Heart left ventricle (tissue), 16 donors: Measurements from ENCODE around the gene ZNF346. TPM values are rescaled to one million over a fixed set of nuclear protein-coding genes. Genes with fewer than 3 reads are reported as not detected.
A peak's percentile ranks its signal among the peaks of the same experiment; 100 is the strongest.

ENCODE experiments used
- ATAC-seq, 4 donors: fragments of 200-7000 bp; cut with Tn5 transposase; one replicate each; pipeline ENCODE4 v1.9.1; 2020 to 2022; ENCODE audit warnings: moderate library complexity in 4 of 4, mild to moderate bottlenecking in 3 of 4, moderate number of reproducible peaks in 1 of 4
- DNase-seq, 5 donors: peaks; one replicate each; pipeline ENCODE4 v3.0.0-alpha.2; 2020
- H3K27ac ChIP-seq, 12 donors: fragments of 200-600 bp; sonication (generic) in 4 of 12; one replicate each; pipeline versions ENCODE4 v1.5.0 to v1.8.0; 2016 to 2022; ENCODE audit warnings: mild to moderate bottlenecking in 2 of 12
- H3K27me3 ChIP-seq, 9 donors: fragments of 200-600 bp; sonication (generic) in 2 of 9; one replicate each; pipeline versions ENCODE4 v1.5.1 to v1.8.0; 2016 to 2022; ENCODE audit warnings: mild to moderate bottlenecking in 3 of 9
- H3K36me3 ChIP-seq, 9 donors: fragments of 200-600 bp; sonication (generic) in 2 of 9; one replicate each; pipeline versions ENCODE4 v1.5.0 to v1.8.0; 2018 to 2022; ENCODE audit warnings: mild to moderate bottlenecking in 2 of 9
- H3K4me1 ChIP-seq, 12 donors: fragments of 200-600 bp; sonication (generic) in 4 of 12; one replicate each; pipeline versions ENCODE4 v1.5.0 to v1.8.0; 2016 to 2022; ENCODE audit warnings: mild to moderate bottlenecking in 3 of 12
- H3K4me3 ChIP-seq, 12 donors: fragments of 200-600 bp; sonication (generic) in 4 of 12; one replicate each; pipeline versions ENCODE4 v1.5.0 to v1.8.0; 2017 to 2022; ENCODE audit warnings: mild to moderate bottlenecking in 9 of 12, moderate library complexity in 4 of 12
- H3K9me3 ChIP-seq, 12 donors: fragments of 200-600 bp; sonication (generic) in 4 of 12; one replicate each; pipeline versions ENCODE4 v1.5.0 to v1.8.0; 2016 to 2022; ENCODE audit warnings: mild to moderate bottlenecking in 1 of 12
- POLR2A ChIP-seq, 2 donors: fragments of 450-650 bp; IDR thresholded peaks; one replicate each; pipeline ENCODE4 v1.6.1; 2017; ENCODE audit warnings: antibody characterized with exemption in 2 of 2, mild to moderate bottlenecking in 2 of 2, moderate library complexity in 2 of 2
- WGBS, 4 donors: extraction: QIAGEN DNeasy Blood & Tissue Kit in 2 of 4; methylation state at CpG; one replicate each; pipeline versions ENCODE4 v1.1.5 to v1.1.7; 2013 to 2018; 5-methylcytosine and 5-hydroxymethylcytosine counted together
- intact Hi-C, 10 donors: fragments of 100-400 bp; cut with DNase I; formaldehyde crosslinking; loops; one replicate each; pipeline versions ENCODE4 v1.11.1 to v1.14.2; 2022
- polyA plus RNA-seq, 2 donors: library from polyadenylated mRNA; stranded (reverse); fragments of 200-250 nt; gene quantifications; one replicate each; pipeline ENCODE4 v1.2.3, GENCODE V29; 2013
- total RNA-seq, 9 donors: library from RNA; depleted of rRNA in 2 of 9; stranded (reverse); fragments of >200 nt in 2 of 9; fragmentation: NEBNext Ultra II Directional in 3 of 9; extraction: Animal tissue kit (Norgen Biotek cat#: 25700) in 3 of 9; gene quantifications; one replicate each; pipeline versions ENCODE4 v1.1.0 to v1.2.4, GENCODE V29; 2016 to 2023
- TF ChIP-seq, protein P1 (sequence below), 12 donors: fragments of 200-600 bp; sonication (generic) in 4 of 12; IDR thresholded peaks; one replicate each; pipeline versions ENCODE4 v1.5.0 to v1.8.0; 2018 to 2022; ENCODE audit warnings: antibody characterized with exemption in 12 of 12, mild to moderate bottlenecking in 5 of 12
- donor health status: ischemic (EF 13 %, LVEDD 7.1; RV severe dilation, severe dysfunction).
- donor health status: healthy with polysubstance abuse.
- donor health status: DM: no; HTN: yes; CAD: no.
- donor health status: DM: no; HTN: no; CAD: no.
- donor health status: ischemic (EF 25% LVEDD 6.9; RV normal size, moderate dysfunction).
- donor health status: ischemic (EF 25% LVEDD 5.7; RV mildly dilated, moderate dysfunction).
- donor health status: healthy.
- donor health status: DM: yes; HTN: yes; CAD: no.
- donor health status: ischemic (EF 35%, LVEDD 5.7; RV mildly dilated, moderate dysfunction).
- donor health status: nonischemic (EF 11% LVEDD 7.7; RV severe dilation, severe dysfunction).
- donor health status: DM: yes; HTN: yes; CAD: no.
- donor health status: PGD.
- donor health status: ischemic (EF 29% LVEDD 5.4; RV normal size, mild dysfunction).
- donor health status: nonischemic (EF 23%, LVEDD 6.1; RV moderate dilation, normal function).

ZNF346 gene
- total and polyA plus RNA-seq, 11 donors: 4.4 to 11.9 (median 7.5) TPM

DNA sequence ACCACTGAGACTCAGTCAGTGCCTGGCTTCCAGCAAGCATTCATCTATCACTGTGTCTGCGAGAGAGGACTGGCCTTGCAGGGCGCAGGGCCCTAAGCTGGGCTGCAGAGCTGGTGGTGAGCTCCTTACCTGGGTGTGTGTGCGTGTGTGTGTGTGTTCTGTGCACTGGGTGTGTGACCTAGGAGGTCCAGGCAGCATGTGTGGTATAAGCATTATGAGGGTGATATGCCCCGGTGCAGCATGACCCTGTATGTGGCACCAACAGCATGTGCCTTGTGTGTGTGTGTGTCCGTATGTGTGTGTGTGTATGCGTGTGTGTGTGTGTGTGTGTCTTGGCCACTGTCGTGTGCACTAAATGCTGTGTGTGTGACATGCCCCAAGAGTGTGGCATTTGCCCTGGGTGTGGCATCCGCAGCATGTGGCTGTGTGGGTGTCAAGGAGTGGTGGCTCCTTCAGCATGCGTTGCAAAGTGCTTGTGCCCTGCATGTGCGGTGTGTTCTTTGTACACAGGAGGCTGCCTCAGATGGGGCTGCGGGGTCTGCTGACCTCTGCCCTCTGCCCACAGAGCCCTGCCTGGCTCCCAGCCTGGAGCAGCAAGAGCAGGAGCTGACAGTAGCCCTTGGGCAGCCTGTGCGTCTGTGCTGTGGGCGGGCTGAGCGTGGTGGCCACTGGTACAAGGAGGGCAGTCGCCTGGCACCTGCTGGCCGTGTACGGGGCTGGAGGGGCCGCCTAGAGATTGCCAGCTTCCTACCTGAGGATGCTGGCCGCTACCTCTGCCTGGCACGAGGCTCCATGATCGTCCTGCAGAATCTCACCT lies 67.5 kb downstream of the ZNF346 start:
- H3K27ac ChIP-seq: peak overlapping the region in 1 of 12 donors; percentile 31
- no peaks in the 10 kb centered on the region for H3K9me3 ChIP-seq
- peaks cover 0 to 16% (median 10%) of the 10 kb centered on the region in 9 donors for H3K27me3 ChIP-seq
- no peaks in the 10 kb centered on the region for H3K36me3 ChIP-seq
- H3K4me3 ChIP-seq: no peak overlapping the region
- DNase-seq (no peak), ATAC-seq (no peak)
- WGBS, 4 donors: 82 to 88% (median 86%) methylated on average over 13 to 21 of the region's 21 CpGs
- H3K4me1 ChIP-seq: peaks cover 0 to 35% (median 21%) of the 10 kb centered on the region in 12 donors
- intact Hi-C loops: no loop called here
- TF ChIP-seq POLR2A (IDR thresholded peaks at IDR 0.05): no peak
- TF ChIP-seq, protein P1, sequence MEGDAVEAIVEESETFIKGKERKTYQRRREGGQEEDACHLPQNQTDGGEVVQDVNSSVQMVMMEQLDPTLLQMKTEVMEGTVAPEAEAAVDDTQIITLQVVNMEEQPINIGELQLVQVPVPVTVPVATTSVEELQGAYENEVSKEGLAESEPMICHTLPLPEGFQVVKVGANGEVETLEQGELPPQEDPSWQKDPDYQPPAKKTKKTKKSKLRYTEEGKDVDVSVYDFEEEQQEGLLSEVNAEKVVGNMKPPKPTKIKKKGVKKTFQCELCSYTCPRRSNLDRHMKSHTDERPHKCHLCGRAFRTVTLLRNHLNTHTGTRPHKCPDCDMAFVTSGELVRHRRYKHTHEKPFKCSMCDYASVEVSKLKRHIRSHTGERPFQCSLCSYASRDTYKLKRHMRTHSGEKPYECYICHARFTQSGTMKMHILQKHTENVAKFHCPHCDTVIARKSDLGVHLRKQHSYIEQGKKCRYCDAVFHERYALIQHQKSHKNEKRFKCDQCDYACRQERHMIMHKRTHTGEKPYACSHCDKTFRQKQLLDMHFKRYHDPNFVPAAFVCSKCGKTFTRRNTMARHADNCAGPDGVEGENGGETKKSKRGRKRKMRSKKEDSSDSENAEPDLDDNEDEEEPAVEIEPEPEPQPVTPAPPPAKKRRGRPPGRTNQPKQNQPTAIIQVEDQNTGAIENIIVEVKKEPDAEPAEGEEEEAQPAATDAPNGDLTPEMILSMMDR (IDR thresholded peaks at IDR 0.05): no peak

DNA sequence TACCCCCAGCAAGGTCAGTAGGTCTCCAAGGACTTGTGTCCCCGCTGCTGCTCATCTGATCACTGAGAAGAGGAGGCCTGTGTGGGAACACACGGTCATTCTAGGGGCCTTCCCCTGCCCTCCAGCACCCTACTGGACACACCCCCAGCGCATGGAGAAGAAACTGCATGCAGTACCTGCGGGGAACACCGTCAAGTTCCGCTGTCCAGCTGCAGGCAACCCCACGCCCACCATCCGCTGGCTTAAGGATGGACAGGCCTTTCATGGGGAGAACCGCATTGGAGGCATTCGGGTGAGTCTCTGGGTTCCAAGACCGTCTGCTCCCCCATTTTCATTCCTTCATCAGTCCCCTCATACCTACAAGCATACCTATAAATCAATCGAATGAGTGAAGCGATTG lies 68.3 kb downstream of the ZNF346 start:
- peaks cover 0 to 14% (median 10%) of the 10 kb centered on the region in 9 donors for H3K27me3 ChIP-seq
- ATAC-seq (no peak), DNase-seq (no peak)
- no peak overlapping the region for H3K27ac ChIP-seq
- WGBS, 4 donors: 93 to 96% (median 95%) methylated on average over 10 to 13 of the region's 13 CpGs
- H3K4me1 ChIP-seq: peaks cover 0 to 42% (median 23%) of the 10 kb centered on the region in 12 donors
- no peaks in the 10 kb centered on the region for H3K36me3 ChIP-seq
- no peak overlapping the region for H3K4me3 ChIP-seq
- no peaks in the 10 kb centered on the region for H3K9me3 ChIP-seq
- TF ChIP-seq, protein P1 (IDR thresholded peaks at IDR 0.05): no peak
- no peak for TF ChIP-seq POLR2A (IDR thresholded peaks at IDR 0.05)
- intact Hi-C loops: no loop called here

DNA sequence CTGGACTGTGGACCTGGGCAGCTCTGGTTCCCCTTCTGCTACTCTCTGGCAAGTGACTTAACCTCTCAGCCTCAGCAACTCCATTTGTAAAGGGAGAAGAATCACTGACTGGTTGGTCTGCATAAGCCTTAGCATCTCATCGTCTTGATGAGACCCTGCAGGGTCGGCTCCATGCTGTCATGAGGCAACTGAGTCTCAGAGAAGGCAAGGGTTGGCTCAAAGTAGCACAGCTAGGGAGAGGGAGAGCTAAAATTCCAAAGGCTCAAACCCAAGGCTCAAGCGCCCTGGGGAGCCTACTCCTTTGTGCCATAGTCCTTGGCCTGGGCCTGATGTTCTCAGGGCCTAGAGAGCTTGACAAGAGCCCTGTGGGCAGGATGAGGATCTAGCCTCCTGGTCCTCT lies 68.7 kb downstream of the ZNF346 start:
- Histone ChIP-seq H3K27me3 (peaks cover 0 to 12% (median 10%) of the 10 kb centered on the region in 9 donors), H3K4me3 (no peak overlapping the region), H3K9me3 (no peaks in the 10 kb centered on the region), H3K36me3 (no peaks in the 10 kb centered on the region), H3K27ac (no peak overlapping the region), H3K4me1 (peaks cover 0 to 44% (median 23%) of the 10 kb centered on the region in 12 donors)
- TF ChIP-seq, protein P1 (IDR thresholded peaks at IDR 0.05): no peak
- no peak for TF ChIP-seq POLR2A (IDR thresholded peaks at IDR 0.05)
- intact Hi-C loops: no loop called here
- 83 to 93% (median 88%) methylated on average over 3 of the region's 3 CpGs for WGBS, 4 donors
- DNase-seq (no peak), ATAC-seq (no peak)

DNA sequence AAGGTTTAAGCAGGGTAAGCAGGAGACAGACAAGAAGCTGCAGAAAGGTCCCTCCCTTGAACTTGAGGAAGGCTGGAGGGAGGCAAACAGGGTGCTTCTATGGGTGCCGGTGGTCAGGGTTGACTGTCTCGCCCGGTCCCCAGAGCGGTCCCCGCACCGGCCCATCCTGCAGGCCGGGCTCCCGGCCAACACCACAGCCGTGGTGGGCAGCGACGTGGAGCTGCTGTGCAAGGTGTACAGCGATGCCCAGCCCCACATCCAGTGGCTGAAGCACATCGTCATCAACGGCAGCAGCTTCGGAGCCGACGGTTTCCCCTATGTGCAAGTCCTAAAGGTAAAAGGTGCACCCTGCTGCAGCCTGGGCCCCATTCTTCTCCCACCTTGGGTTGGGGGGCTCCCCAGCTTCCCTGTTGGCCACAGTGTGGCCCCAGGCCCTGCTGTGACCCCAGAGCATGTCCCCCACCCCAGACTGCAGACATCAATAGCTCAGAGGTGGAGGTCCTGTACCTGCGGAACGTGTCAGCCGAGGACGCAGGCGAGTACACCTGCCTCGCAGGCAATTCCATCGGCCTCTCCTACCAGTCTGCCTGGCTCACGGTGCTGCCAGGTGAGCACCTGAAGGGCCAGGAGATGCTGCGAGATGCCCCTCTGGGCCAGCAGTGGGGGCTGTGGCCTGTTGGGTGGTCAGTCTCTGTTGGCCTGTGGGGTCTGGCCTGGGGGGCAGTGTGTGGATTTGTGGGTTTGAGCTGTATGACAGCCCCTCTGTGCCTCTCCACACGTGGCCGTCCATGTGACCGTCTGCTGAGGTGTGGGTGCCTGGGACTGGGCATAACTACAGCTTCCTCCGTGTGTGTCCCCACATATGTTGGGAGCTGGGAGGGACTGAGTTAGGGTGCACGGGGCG lies 69.9 kb downstream of the ZNF346 start:
- no peak overlapping the region for H3K4me3 ChIP-seq
- TF ChIP-seq POLR2A (IDR thresholded peaks at IDR 0.05): no peak
- TF ChIP-seq, protein P1 (IDR thresholded peaks at IDR 0.05): no peak
- no peaks in the 10 kb centered on the region for H3K9me3 ChIP-seq
- H3K27me3 ChIP-seq: peaks cover 0 to 5% (median 4%) of the 10 kb centered on the region in 9 donors
- ATAC-seq (no peak), DNase-seq (no peak)
- H3K4me1 ChIP-seq: peaks cover 0 to 34% (median 16%) of the 10 kb centered on the region in 12 donors
- WGBS, 4 donors: 85 to 92% (median 89%) methylated on average over 14 to 32 of the region's 32 CpGs
- no peaks in the 10 kb centered on the region for H3K36me3 ChIP-seq
- no peak overlapping the region for H3K27ac ChIP-seq
- intact Hi-C loops: no loop called here
